Peyer's patch (tissue), 4 donors: ENCODE data around the gene GRN. TPM values are rescaled to one million over a fixed set of nuclear protein-coding genes. Genes with fewer than 3 reads are reported as not detected.

Experiments
- DNase-seq, 3 donors: peaks; one replicate each; pipeline ENCODE4 v3.0.0-alpha.2; 2017 to 2019
- H3K27ac ChIP-seq, 4 donors: fragments of 200-600 bp; sonication (generic); one replicate each; pipeline ENCODE4 v1.5.1; 2016 to 2019
- H3K27me3 ChIP-seq, 2 donors: fragments of 200-600 bp; sonication (generic); one replicate each; pipeline ENCODE4 v1.5.1; 2019
- H3K36me3 ChIP-seq, 3 donors: fragments of 200-600 bp; sonication (generic); one replicate each; pipeline ENCODE4 v1.5.1; 2016 to 2019
- H3K4me1 ChIP-seq, 4 donors: fragments of 200-600 bp; sonication (generic); one replicate each; pipeline ENCODE4 v1.5.1; 2016 to 2019
- H3K4me3 ChIP-seq, 4 donors: fragments of 200-600 bp; sonication (generic); 1 replicate in 3 of 4; 2 replicates in 1 of 4; pipeline ENCODE4 v1.5.1; 2016 to 2019; ENCODE audit warnings: mild to moderate bottlenecking in 1 of 4
- H3K9me3 ChIP-seq, 4 donors: fragments of 200-600 bp; sonication (generic); one replicate each; pipeline ENCODE4 v1.5.1; 2016 to 2019; ENCODE audit warnings: mild to moderate bottlenecking in 1 of 4
- POLR2A ChIP-seq, 2 donors: fragments of 450-650 bp; IDR thresholded peaks; one replicate each; pipeline ENCODE4 v1.5.1; 2017; ENCODE audit warnings: antibody characterized with exemption in 2 of 2, mild to moderate bottlenecking in 2 of 2, moderate library complexity in 2 of 2
- total RNA-seq, 4 donors: library from RNA; depleted of rRNA; stranded (reverse); fragments of >200 nt; gene quantifications; one replicate each; pipeline ENCODE4 v1.1.0, GENCODE V29; 2016
- TF ChIP-seq, protein P1 (sequence below), 6 experiments: fragments of 450-650 bp in 4 of 6; fragments of 200-600 bp in 2 of 6; sonication (generic) in 1 of 6; IDR thresholded peaks; one replicate each; pipeline ENCODE4 v1.5.1; 2017 to 2019; ENCODE audit warnings: antibody characterized with exemption in 6 of 6, mild to moderate bottlenecking in 3 of 6, moderate library complexity in 1 of 6

The GRN gene
- total RNA-seq, 4 donors from 2014 or later = 145 to 678 (median 492) TPM

DNA sequence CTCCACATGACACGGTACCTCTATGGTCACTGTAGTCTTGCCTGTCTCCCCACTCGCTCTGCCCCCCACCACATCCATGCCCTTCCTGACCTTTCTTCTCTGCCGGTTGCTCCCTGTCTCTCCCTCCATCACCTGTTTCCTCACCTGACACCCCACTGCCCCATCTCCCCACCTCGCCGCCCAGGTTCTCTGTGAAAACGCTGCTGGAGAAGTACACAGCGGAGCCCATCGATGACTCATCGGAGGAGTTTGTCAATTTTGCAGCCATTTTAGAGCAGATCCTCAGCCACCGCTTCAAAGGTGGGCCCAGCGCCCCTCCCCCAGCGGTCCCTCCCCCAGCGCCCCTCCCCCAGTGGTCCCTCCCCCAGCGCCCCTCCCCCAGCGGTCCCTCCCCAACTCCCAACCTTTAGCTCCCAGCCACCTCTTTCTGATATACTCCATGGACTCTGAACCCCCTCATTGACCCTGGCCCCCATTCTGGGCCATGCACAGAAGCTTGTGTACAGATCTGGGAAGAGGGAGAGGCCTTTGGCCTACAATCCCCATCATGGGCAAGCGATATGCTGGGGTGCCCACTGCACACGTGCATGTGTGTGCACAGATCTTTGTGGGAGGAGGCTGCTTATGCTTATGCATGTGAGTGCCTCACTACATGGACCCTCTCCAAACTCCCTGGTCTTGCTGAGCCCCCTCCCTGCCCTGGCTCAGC lies 32.6 kb upstream of the GRN start:
- Histone ChIP-seq H3K4me1 (peaks cover 0 to 30% (median 15%) of the 10 kb centered on the region in 4 donors), H3K9me3 (no peaks in the 10 kb centered on the region), H3K36me3 (no peaks in the 10 kb centered on the region), H3K27me3 (peaks cover 0 to 22% of the 10 kb centered on the region in 2 donors), H3K27ac (no peak overlapping the region), H3K4me3 (no peak overlapping the region)
- no peak for DNase-seq
- TF ChIP-seq POLR2A (IDR thresholded peaks at IDR 0.05) = no peak
- TF ChIP-seq, protein P1, sequence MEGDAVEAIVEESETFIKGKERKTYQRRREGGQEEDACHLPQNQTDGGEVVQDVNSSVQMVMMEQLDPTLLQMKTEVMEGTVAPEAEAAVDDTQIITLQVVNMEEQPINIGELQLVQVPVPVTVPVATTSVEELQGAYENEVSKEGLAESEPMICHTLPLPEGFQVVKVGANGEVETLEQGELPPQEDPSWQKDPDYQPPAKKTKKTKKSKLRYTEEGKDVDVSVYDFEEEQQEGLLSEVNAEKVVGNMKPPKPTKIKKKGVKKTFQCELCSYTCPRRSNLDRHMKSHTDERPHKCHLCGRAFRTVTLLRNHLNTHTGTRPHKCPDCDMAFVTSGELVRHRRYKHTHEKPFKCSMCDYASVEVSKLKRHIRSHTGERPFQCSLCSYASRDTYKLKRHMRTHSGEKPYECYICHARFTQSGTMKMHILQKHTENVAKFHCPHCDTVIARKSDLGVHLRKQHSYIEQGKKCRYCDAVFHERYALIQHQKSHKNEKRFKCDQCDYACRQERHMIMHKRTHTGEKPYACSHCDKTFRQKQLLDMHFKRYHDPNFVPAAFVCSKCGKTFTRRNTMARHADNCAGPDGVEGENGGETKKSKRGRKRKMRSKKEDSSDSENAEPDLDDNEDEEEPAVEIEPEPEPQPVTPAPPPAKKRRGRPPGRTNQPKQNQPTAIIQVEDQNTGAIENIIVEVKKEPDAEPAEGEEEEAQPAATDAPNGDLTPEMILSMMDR (IDR thresholded peaks at IDR 0.05) = no peak

DNA sequence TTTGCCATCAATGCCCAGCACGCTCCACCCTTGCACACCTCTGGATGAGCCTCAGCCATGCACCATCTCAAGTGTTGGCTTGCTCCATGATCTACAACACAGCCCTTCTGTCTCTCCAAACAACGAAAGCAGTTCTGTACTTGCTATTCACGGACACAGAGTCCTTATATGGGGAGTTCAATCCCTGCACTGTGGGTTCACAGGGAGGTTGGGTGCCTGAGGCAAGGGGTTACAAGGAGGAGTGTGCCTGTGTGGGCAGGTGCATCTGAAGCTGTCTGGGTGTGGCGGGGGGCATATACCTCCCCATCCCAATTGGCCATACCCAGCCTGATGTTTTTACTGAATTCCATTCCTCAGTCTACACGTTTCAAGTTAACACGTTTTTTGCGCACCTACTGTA lies 31.1 kb upstream of the GRN start:
- peaks cover 0 to 3% (median 0%) of the 10 kb centered on the region in 3 donors for H3K36me3 ChIP-seq
- no peak for DNase-seq
- H3K27me3 ChIP-seq = peaks cover 0 to 22% of the 10 kb centered on the region in 2 donors
- no peak overlapping the region for H3K27ac ChIP-seq
- TF ChIP-seq POLR2A (IDR thresholded peaks at IDR 0.05) = no peak
- TF ChIP-seq, protein P1 (IDR thresholded peaks at IDR 0.05) = no peak
- H3K9me3 ChIP-seq = no peaks in the 10 kb centered on the region
- no peak overlapping the region for H3K4me3 ChIP-seq
- peaks cover 0 to 15% (median 4%) of the 10 kb centered on the region in 4 donors for H3K4me1 ChIP-seq

DNA sequence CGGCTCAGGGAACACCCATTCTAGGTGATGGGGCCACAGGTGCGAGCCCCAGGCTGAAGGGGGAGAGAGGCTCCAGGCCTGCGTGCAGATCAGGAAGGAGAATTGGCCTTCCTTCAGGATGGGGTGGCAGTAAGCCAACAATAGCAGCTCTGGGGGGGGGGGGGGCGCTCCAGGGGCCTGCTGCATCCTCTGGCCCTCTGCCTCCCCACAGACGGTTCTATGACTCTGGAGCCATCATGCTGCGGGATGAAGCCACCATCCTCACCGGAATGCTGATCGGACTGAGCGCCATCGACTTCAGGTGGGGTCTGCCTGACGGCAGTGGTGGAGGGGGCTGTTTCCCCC lies 30.6 kb upstream of the GRN start:
- Histone ChIP-seq H3K27me3 (peaks cover 0 to 22% of the 10 kb centered on the region in 2 donors), H3K4me1 (peaks cover 0 to 14% (median 4%) of the 10 kb centered on the region in 4 donors), H3K27ac (no peak overlapping the region), H3K4me3 (peak overlapping the region in 1 of 4 donors; percentile 41), H3K36me3 (peaks cover 0 to 8% (median 0%) of the 10 kb centered on the region in 3 donors), H3K9me3 (no peaks in the 10 kb centered on the region)
- DNase-seq = no peak
- TF ChIP-seq, protein P1 (IDR thresholded peaks at IDR 0.05) = no peak
- no peak for TF ChIP-seq POLR2A (IDR thresholded peaks at IDR 0.05)

DNA sequence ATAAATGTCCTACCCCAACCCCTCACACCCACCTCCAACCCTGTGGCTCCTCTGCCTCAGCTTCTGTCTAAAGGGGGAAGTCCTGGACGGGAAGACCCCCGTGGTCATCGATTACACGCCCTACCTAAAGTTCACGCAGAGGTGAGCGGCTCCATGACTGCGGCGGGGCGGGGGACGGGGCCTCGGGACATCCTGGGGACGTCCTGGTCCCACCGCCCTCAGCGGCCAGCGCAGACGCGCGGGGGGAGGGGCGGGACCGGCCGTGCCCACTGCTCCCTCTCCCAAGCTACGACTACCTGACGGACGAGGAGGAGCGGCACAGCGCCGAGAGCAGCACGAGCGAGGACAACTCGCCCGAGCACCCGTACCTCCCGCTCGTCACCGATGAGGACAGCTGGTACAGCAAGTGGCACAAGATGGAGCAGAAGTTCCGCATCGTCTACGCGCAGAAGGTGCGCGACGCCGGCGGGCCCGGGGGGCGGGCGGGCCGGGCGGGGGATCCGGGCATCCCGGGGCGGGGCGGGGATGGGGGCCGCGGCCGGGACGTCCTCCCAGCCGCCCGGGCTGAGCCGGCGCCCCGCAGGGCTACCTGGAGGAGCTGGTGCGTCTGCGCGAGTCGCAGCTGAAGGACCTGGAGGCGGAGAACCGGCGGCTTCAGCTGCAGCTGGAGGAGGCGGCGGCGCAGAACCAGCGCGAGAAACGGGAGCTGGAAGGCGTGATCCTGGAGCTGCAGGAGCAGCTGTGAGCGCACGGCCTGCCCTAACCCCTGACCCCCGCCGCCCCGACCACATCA lies 30.0 kb upstream of the GRN start:
- TF ChIP-seq, protein P1 (IDR thresholded peaks at IDR 0.05) = no peak
- TF ChIP-seq POLR2A (IDR thresholded peaks at IDR 0.05) = no peak
- no peak for DNase-seq
- peaks cover 0 to 22% of the 10 kb centered on the region in 2 donors for H3K27me3 ChIP-seq
- no peak overlapping the region for H3K27ac ChIP-seq
- H3K9me3 ChIP-seq = no peaks in the 10 kb centered on the region
- peaks cover 0 to 13% (median 0%) of the 10 kb centered on the region in 3 donors for H3K36me3 ChIP-seq
- H3K4me1 ChIP-seq = peaks cover 0 to 14% (median 4%) of the 10 kb centered on the region in 4 donors
- H3K4me3 ChIP-seq = peak overlapping the region; percentile 10 to 54 (median 42)

DNA sequence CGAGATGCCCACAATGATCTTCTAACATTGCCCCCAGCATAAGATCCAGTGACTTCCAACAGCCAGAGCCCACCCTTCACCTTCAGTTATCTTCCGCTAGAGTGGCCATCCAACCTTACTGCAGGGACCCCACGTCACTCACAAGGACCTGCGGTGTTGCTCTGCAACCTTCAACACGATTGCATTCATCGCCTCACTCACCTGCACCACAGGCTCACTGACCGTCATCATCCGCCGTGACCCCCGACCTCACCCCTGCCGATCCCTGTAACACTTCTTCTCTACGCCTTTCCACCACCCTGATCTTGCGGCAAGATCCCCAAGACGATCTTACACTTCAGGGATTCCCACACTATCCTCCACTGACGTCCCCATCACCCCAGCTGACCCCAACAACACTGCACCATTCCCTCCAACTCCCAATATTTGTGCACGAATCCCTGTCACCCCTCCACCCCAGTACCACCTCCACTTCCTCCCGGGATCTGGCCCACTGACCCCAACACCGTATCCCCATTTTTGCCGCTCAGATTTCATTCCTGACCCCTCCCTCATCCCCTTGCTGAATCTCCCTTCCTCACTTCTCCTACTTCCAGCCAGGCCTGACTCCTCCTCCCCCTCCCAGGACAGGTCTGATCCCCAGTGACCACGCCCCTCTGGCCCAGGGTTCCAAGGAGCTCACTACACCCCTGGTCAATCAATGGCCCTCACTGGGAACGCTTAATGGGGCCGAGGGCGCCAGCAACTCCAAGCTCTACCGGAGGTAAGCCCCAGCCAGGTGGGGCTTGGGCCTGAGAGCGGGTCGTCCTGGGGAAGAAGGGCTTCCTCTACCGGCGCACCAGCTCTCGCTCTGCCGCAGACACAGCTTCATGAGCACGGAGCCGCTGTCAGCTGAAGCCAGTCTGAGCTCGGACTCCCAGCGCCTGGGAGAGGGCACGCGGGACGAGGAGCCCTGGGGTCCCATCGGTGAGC lies 29.1 kb upstream of the GRN start:
- Histone ChIP-seq H3K27ac (no peak overlapping the region), H3K4me1 (peaks cover 0 to 14% (median 4%) of the 10 kb centered on the region in 4 donors), H3K4me3 (peak overlapping the region in 1 of 4 donors; percentile 54), H3K9me3 (no peaks in the 10 kb centered on the region), H3K36me3 (peaks cover 0 to 23% (median 0%) of the 10 kb centered on the region in 3 donors), H3K27me3 (peaks cover 0 to 22% of the 10 kb centered on the region in 2 donors)
- DNase-seq = no peak
- TF ChIP-seq POLR2A (IDR thresholded peaks at IDR 0.05) = no peak
- TF ChIP-seq, protein P1 (IDR thresholded peaks at IDR 0.05) = no peak
